PC-9 (cell line): ENCODE measurements around the gene ACBD6.

Experiments used
- EZH2 ChIP-seq: fragments of 200-600 bp; sonication (generic); IDR thresholded peaks from 2 replicates; pipeline ENCODE4 v1.8.0; 2017; ENCODE audit warnings: antibody characterized with exemption, low read depth
- TF ChIP-seq, protein P1 (sequence below): fragments of 200-600 bp; sonication (generic); conservative IDR thresholded peaks from 2 replicates; pipeline ENCODE4 v1.6.1; 2017; ENCODE audit warnings: mixed run types, antibody characterized with exemption, mild to moderate bottlenecking, moderate library complexity

GRCh38 chr1:180309338-180309737 is 193.0 kb downstream of the ACBD6 start:
- TF ChIP-seq, protein P1, sequence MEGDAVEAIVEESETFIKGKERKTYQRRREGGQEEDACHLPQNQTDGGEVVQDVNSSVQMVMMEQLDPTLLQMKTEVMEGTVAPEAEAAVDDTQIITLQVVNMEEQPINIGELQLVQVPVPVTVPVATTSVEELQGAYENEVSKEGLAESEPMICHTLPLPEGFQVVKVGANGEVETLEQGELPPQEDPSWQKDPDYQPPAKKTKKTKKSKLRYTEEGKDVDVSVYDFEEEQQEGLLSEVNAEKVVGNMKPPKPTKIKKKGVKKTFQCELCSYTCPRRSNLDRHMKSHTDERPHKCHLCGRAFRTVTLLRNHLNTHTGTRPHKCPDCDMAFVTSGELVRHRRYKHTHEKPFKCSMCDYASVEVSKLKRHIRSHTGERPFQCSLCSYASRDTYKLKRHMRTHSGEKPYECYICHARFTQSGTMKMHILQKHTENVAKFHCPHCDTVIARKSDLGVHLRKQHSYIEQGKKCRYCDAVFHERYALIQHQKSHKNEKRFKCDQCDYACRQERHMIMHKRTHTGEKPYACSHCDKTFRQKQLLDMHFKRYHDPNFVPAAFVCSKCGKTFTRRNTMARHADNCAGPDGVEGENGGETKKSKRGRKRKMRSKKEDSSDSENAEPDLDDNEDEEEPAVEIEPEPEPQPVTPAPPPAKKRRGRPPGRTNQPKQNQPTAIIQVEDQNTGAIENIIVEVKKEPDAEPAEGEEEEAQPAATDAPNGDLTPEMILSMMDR, result no peak
- no peak for TF ChIP-seq EZH2
